NB4 (cell line): Measurements from ENCODE around the gene ERCC1.

Experiments
- MYC ChIP-seq: IDR thresholded peaks from 2 replicates; pipeline ENCODE4 v1.6.1; 2011; ENCODE audit warnings: low read depth, low read length
- POLR2A ChIP-seq: IDR thresholded peaks from 2 replicates; pipeline ENCODE4 v1.6.1; 2011; ENCODE audit warnings: mild to moderate bottlenecking; ENCODE audit not compliant: insufficient read length; ENCODE audit errors: extremely low read depth
- TF ChIP-seq, protein P1 (sequence below): IDR thresholded peaks from one replicate; pipeline ENCODE4 v1.5.1; 2012; ENCODE audit warnings: low read depth, low read length
- TF ChIP-seq, protein P2 (sequence below): IDR thresholded peaks from 2 replicates; pipeline ENCODE4 v1.6.1; 2011; ENCODE audit warnings: low read depth, low read length

DNA sequence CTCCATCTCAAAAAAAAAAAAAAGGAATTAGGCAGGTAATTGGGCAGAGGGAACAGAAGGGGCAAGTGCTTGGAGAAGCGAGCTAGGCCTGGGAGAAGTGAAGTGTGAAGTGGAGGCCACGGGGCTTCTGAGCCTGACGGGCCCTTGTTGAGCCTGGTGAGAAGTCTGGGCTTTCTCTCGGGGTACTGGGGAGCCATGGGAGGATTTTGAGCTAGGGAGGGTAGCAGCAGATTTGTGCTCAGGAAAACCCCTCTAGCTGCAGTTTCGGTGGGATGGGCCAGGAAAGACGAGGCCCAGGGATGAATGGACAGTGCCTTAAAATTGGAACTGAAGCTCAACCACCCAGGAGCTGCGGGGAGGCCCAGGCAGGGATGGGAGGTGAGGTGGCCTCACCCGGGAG lies 9.2 kb downstream of the ERCC1 start:
- TF ChIP-seq, protein P1, sequence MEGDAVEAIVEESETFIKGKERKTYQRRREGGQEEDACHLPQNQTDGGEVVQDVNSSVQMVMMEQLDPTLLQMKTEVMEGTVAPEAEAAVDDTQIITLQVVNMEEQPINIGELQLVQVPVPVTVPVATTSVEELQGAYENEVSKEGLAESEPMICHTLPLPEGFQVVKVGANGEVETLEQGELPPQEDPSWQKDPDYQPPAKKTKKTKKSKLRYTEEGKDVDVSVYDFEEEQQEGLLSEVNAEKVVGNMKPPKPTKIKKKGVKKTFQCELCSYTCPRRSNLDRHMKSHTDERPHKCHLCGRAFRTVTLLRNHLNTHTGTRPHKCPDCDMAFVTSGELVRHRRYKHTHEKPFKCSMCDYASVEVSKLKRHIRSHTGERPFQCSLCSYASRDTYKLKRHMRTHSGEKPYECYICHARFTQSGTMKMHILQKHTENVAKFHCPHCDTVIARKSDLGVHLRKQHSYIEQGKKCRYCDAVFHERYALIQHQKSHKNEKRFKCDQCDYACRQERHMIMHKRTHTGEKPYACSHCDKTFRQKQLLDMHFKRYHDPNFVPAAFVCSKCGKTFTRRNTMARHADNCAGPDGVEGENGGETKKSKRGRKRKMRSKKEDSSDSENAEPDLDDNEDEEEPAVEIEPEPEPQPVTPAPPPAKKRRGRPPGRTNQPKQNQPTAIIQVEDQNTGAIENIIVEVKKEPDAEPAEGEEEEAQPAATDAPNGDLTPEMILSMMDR, result no peak
- TF ChIP-seq POLR2A, result no peak
- TF ChIP-seq, protein P2, sequence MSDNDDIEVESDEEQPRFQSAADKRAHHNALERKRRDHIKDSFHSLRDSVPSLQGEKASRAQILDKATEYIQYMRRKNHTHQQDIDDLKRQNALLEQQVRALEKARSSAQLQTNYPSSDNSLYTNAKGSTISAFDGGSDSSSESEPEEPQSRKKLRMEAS, result no peak
- TF ChIP-seq MYC, result no peak
